DOHH2 (cell line): ENCODE measurements around the gene CD47.

Experiments used
- CTCF ChIP-seq: fragments of 200-600 bp; sonication (generic); IDR thresholded peaks from one replicate; pipeline ENCODE4 v1.5.1; 2014; ENCODE audit warnings: antibody characterized with exemption, mild to moderate bottlenecking, low read depth, low read length; ENCODE audit not compliant: poor library complexity, severe bottlenecking
- EZH2phosphoT487 ChIP-seq: fragments of 200-600 bp; sonication (generic); IDR thresholded peaks from 2 replicates; pipeline ENCODE4 v1.6.1; 2017; ENCODE audit warnings: borderline replicate concordance, mild to moderate bottlenecking, antibody characterized with exemption, low read length, moderate library complexity, mixed read lengths

GRCh38 chr3:108136561-108137459 lies 46.0 kb upstream of the CD47 start:
- TF ChIP-seq CTCF (no peak), EZH2phosphoT487 (no peak)
